DMS 273 (cell line): ENCODE results near the gene BFSP2.
A peak's percentile ranks its signal among the peaks of the same experiment; 100 is the strongest.

Source experiments
- DNase-seq: peaks from one replicate; lab custom pipeline; 2025; ENCODE audit not compliant: unreplicated experiment; lab: John Stamatoyannopoulos, UW

The BFSP2 gene

DNA sequence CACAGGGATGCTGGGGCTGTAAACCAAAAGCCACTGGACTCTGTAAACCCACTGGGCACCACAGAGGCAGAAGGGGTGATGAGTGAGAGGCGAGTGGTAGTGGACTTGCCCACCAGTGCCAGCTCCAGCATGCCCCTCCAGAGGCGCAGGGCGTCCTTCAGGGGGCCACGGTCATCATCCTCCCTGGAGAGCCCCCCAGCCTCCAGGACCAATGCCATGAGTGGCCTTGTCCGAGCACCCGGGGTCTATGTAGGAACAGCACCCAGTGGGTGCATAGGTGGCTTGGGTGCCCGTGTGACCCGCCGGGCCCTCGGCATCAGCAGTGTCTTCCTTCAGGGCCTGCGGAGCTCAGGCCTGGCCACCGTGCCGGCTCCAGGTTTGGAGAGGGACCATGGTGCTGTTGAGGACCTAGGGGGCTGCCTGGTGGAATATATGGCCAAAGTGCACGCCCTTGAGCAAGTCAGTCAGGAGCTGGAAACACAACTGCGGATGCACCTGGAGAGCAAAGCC lies at the start of gene BFSP2:
TSS of gene BFSP2 (plus strand) at position 51 of the 510 bp plus-strand sequence. CDS start at position 79, 28 bp downstream.
- DNase-seq = no peak

DNA sequence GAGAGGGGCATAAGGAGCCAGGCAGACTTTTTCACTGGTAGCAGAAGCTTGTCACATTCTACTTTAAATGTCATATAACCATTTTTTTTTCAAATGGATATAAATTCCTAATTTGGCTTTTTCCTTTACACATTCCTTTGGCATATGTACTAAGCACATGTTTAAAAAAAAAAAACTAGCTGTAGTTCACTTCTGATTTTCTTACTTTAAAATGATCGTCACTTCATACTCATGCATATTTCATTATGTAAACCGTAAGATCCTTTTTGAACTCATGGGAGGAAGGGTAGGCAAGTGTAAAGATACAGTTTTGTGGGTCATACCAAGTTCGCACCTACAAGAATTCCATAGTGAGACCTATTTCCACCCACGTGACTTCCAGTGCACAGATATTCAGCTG lies 45.1 kb upstream of the BFSP2 start:
- DNase-seq = no peak

GRCh38 chr3:133360476-133360875 lies 39.4 kb upstream of the BFSP2 start:
- no peak for DNase-seq

GRCh38 chr3:133361011-133361410 lies 38.8 kb upstream of the BFSP2 start:
- no peak for DNase-seq

GRCh38 chr3:133361435-133361834 lies 38.4 kb upstream of the BFSP2 start:
- DNase-seq = no peak

GRCh38 chr3:133362539-133362938 lies 37.3 kb upstream of the BFSP2 start:
- DNase-seq = no peak

GRCh38 chr3:133364704-133365103 lies 35.2 kb upstream of the BFSP2 start:
- no peak for DNase-seq

DNA sequence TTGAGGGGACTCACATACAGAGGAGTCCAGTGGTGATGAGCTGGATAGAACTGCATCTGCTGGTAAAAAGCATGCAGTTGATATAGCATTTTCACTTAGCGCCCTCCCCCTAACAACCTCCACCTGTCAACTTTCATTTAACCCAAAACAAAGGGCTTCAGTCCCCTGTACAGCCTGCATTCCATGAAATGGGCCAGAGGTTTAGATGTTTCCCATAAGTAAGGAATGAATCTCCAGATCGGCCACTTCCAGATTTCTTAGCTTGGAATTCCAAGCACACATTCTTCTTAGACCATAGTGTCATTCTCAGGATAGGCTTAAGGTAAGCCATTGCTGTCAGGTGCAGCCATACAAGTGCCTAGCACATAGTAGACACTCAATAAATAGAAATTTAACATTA lies 32.9 kb upstream of the BFSP2 start:
- DNase-seq = no peak

GRCh38 chr3:133367403-133367802 lies 32.5 kb upstream of the BFSP2 start:
- DNase-seq = no peak

- no peak for DNase-seq
Measured at GRCh38 chr3:133367956-133368355, 31.9 kb upstream of the BFSP2 start.

GRCh38 chr3:133368371-133369067 lies 31.3 kb upstream of the BFSP2 start:
- DNase-seq = peak; percentile 27

- no peak for DNase-seq
Measured at GRCh38 chr3:133369068-133369440, 30.8 kb upstream of the BFSP2 start.

- no peak for DNase-seq
Measured at GRCh38 chr3:133371181-133371580, 28.7 kb upstream of the BFSP2 start.

GRCh38 chr3:133371676-133372075 lies 28.2 kb upstream of the BFSP2 start:
- DNase-seq = no peak

GRCh38 chr3:133374708-133375402 lies 25.0 kb upstream of the BFSP2 start:
- peak; percentile 20 for DNase-seq

DNA sequence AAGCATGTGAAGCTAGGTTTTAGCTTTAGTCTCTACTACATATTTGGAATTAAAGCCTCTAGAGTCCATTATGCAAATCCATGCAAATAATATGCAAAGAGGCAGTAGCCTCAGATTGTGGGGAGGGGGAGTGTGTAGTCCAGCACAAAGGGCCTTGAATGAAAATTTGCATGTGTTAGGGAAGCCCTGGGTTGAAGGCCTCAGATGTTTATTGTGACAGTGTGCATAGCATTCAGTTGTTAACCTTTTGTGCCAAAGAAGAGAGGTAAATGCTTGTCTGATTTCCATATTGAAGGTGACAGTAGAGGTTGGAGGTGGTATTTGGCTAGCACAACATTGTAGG lies 24.5 kb upstream of the BFSP2 start:
- DNase-seq = no peak

GRCh38 chr3:133376810-133377209 lies 23.0 kb upstream of the BFSP2 start:
- peak; percentile 57 for DNase-seq

DNA sequence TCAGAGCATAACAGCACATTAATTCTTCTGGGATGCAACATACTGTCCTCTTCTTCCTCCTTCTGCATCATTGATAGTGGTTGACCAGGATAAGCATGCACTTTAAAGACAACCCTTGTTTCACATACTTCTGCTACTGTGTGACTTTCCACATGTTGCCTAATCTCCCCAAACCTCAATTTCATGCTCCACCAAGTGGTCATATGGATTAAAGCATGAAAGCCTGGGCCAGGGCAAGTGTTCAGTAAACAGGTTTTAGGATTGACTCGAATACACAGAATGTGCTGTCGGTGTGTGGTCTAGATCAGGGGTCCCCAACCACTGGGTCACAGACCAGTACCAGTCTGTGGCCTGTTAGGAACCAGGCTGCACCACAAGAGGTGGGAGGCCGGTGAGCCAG lies 22.5 kb upstream of the BFSP2 start:
- peak; percentile 78 for DNase-seq

GRCh38 chr3:133379926-133380325 lies 19.9 kb upstream of the BFSP2 start:
- no peak for DNase-seq

DNA sequence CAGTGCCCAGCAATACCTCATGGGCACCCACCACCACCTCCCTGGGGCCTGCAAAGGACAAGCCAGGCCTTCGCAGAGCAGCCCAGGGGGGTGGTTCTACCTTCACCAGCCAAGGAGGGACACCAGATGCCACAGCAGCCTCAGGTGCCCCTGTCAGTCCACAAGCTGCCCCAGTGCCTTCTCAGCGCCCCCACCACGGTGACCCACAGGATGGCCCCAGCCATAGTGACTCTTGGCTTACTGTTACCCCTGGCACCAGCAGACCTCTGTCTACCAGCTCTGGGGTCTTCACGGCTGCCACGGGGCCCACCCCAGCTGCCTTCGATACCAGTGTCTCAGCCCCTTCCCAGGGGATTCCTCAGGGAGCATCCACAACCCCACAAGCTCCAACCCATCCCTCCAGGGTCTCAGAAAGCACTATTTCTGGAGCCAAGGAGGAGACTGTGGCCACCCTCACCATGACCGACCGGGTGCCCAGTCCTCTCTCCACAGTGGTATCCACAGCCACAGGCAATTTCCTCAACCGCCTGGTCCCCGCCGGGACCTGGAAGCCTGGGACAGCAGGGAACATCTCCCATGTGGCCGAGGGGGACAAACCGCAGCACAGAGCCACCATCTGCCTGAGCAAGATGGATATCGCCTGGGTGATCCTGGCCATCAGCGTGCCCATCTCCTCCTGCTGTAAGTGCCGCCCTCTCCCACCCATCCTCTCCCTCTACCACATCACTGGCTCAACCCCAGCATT lies 19.2 kb upstream of the BFSP2 start:
- DNase-seq = no peak

DNA sequence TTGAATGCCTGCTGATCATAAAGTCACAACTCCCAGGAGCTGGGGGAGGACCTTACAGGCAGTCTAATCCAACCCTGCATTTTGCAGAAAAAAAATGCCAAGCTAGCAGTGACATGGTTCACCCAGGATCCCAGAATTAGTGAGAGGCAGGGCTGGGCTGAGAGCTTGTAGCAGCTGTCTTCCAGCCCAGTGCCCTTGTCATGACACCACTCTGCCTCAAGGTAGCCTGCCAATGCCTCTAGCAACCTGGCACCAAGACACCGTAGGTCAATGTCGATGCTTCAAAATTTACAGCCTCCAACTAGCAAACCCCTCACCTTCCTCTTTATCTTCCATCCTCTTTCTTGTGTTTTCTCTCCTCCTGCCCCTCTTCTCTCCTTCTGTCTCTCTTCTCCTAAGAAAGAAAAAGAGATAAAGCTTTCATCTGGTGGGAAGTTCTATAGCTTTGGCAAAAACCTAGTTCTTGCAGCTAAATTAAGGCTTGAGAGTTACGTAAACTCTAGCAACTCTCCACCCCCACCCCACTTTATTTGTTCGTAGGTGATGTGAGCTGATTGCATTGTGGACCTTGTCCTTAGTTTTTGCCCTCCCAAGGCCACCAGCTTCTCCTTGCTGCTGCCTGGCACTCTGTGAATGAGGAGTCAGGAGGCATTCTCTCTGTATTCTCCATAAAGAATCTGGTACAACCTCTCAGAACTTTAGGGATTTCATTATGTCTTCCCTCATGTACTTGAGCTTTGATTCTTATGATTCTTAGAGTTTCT lies 18.3 kb upstream of the BFSP2 start:
- DNase-seq = peak; percentile 21
